GM18505 (cell line): ENCODE measurements around the gene HSF5.

ENCODE experiments used
- ATAC-seq: cut with Tn5 transposase; IDR thresholded peaks from one replicate; pipeline ENCODE4 v1.9.1; 2021; ENCODE audit not compliant: unreplicated experiment
- POLR2A ChIP-seq: IDR thresholded peaks from 4 replicates; pipeline ENCODE4 v1.6.1; 2011; ENCODE audit warnings: borderline replicate concordance; ENCODE audit not compliant: insufficient read depth, insufficient read length; ENCODE audit errors: extremely low read depth

Gene HSF5

DNA sequence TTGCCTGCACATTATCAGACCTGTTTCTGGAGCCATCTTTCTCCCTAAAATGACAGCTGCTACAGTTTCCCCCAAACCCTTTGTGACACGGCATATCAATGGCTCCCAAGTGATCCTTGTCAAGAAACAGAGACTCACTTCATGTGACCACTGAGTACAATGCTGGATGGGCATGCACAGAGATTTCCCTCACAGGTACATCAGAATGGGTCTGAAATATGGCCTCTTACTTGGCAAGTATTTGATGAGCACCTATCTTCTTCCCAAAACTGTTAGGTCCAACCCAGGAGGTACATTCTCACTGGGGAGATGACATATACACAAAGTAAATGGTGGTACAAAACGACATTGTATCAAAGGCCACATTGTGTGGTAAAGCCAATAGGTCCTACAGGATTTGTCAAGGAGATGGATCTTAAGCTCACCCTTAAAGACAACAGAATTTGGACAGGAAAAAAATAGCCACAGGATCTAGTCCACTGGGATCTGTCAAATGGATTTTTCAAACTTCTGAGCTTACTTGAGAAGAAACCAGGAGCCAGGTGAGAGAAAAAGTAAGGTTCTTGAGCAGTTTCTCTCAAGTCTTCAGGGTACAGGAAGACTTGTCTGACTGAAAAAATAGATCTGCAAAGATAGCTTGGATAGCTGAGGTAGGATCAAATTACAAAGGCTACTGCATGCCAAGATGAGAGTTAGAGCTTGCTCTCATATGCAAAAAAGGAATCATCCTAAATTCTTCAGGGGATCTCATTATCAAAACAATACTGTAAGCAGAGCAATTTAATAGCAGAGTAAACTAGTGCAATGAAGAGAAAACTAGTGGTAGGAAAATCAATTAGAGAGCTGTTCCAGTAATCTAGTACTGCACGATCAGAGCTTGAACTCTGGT, 99.7 kb downstream of the HSF5 start:
- no peak for TF ChIP-seq POLR2A

DNA sequence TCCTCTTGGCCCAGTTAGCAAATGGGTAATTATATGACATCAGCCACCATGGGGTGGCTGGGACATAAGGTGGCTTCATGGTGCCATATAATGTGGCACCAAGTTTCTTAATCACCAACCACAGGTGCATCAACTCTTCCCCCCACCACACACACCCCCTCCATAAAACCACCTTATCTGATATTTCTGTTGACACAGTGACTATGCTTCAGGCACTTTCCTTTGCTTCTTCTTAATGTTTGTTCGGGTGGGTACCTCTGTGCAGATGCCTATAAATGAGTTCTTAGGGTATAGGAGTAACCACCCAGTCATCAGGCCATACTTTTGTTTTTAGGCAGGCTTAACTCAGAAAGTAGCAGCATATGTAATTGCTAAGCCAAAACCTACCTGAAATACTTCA, 100.4 kb downstream of the HSF5 start:
- TF ChIP-seq POLR2A = no peak
- no peak for ATAC-seq

More for the DNA sequence above, 99.7 kb downstream of the HSF5 start:
- ATAC-seq = no peak

DNA sequence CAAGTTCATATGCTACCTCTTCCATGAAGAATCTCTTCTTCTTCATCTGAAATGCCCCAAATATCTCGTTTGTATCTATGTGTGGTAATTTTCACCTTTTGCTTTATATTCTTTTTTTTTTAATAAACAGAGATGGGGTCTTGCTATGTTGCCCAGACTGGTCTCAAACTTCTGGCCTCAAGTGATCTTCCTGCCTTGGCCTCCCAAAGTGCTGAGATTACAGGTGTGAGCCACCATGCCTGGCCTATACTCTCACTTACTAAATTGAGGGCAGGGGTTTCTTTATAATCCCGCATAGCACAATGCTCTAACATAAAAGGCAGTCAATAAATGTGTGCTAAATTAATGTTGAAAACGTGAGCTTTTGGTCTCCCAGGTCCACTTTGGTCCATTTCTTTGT, 101.5 kb downstream of the HSF5 start:
- TF ChIP-seq POLR2A = no peak
- ATAC-seq = no peak

DNA sequence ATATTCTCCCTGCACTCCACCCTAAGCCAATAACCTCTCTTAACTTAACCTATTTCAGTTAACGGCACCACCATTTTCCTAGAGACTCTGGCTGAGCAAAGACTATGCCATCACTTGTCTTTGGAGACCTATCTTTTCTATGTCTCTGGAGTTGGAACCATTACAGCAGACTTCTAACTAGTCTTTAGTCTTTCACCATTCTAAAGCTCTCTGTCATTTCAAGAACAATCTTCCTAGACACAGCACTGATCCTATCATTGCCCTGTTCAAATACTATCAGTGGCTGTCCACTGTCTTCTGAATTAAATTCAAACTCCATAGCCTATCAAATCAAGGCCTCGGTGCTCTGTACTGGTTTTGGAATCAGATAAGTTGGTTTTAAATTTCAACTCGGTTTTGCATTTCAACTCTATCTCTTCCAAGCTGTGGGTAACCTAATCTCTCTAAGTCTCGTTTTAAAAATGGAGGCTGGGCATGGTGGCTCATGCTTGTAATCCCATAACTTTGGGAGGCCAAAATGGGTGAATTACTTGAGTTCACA, 102.8 kb downstream of the HSF5 start:
- TF ChIP-seq POLR2A = no peak
- no peak for ATAC-seq

DNA sequence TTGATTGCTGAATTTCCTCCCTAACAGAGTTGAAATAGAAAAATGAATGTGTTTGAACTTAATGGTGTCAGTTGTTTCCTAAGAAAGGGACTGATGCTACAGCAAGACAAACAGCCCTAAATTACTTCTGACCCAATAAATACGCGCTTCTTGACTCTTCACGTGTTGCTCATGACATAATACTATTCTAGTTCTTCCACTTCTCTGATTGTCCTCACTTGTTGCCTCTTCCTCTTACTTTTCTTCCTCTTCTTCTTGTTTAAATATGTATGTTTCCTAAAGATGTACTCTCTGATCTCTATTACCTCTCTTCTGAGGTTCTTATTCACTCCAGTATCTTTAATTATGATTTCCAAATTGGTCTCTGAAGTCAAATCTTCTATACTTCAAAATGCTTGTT, 103.3 kb downstream of the HSF5 start:
- no peak for TF ChIP-seq POLR2A
- ATAC-seq = no peak

DNA sequence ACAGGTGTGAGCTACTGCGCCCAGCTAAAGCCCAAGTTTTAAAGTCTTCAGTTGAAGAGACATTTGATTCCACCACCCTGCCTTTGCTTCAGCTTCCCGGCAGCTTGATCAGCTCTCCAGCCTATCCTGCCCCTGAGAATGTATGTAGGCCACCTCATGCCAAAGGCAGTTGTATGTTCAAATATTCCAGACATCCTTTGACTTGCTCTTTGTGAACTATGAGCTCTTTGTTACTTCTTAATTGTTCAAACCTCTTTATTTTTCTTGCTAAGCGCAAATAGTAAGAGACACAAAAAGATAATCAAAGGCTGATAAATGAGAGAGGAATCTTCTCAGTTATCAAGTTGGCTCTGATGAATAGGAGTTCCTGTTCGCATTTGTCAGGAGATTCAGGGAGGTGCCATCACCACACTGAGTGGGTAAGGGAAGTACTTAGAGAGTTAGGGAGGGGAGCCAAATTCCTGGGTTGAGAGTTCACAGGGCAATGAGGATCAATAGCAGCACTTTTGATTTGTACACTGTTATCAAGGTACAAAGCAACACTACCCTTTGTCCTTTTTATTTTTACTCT, 104.2 kb downstream of the HSF5 start:
- ATAC-seq = no peak
- TF ChIP-seq POLR2A = no peak

DNA sequence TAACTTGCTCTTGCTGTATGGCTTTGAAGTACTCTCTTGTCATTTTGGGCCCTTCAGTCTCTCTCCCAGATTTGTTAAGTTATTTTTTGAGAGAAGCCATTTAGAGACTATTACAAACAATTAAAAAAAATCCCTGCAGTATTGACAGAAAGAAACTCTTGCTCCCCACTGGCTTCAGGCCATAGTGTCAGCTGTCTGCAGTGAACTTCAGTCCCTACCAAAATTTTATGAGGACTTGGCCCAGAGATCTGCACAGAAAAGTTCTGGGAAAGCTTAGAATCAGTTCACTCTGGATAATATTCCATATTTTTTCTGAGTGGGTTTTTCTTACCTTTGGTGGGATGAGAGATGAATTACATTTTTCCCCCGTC, 105.4 kb downstream of the HSF5 start:
- TF ChIP-seq POLR2A = no peak
- ATAC-seq = no peak

DNA sequence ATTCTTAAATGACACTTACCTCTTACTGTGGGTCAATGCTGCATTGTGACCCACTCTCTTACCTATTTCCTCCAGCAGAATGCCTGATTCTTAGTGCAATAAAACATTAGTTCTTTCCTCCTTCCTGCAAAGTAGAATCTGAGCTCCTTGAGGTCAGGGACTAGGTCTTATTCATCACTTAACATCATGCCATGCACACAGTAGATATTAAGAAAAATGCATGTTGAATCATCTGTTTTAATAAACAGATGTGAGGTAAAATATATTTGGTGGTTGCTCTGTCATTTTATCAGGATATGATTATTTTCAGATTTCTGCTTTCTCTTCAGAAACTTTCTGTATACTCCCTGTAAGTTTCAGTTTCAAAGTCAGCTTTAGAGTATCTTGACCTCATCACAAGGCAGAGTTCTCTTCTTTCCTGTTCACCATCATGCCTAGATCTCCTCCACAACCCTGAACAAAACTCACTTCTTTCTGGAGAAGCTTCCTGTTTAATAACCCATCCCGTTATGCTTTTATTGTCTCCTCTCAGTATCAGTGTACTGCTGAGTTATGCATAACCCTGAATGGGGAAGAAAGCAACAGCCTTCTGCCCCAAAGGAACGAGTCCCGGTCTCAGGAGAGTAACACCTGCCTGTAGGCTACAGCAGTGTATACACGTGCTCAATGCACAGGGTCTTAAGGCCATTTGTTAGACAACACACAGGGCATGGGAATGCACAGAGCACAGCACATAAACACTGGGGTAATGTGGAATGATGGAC, 105.9 kb downstream of the HSF5 start:
- no peak for ATAC-seq
- no peak for TF ChIP-seq POLR2A

DNA sequence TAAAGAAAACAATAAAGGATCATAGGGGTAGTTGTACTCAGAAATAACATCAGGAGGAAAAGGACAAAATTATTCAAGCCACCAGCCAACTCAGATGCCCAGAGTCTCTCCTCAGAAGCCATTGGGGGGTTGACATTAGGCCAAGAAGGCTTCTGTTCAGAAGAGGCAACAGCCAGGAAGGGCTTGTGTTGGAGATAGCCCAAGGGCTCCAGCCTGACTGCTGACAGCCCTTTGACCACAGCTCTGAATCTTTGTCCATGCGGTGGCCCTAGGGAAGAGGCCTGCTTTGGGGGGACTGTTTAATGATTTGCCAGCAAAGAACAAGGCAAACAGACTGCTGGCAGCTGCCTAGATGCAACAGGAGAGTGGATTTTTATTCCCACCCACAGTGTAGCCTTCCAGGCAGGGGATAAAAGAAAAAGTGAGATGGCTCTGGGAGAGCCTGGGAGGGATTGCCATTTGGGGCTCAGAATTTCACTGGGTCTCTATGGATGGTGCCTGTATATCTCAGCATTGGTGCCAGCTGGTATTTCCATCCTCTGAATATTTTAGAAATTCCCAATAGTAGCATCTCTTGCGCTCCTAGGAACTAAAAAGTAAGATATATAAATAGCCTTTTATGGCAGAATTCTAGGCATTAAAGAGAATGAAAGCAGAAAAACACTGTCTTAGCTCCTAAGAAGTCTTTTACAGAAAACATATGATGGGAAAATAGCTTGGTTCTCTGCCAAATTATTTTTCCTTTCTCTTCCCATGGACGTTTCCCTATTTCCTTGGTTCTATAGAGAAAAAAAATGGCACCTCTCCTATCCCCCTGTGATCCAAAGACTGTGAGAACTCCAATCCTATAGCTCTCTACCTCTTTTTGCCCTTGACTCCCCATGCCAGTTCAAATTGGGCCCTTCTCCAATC, 106.8 kb downstream of the HSF5 start:
- no peak for TF ChIP-seq POLR2A
- no peak for ATAC-seq

DNA sequence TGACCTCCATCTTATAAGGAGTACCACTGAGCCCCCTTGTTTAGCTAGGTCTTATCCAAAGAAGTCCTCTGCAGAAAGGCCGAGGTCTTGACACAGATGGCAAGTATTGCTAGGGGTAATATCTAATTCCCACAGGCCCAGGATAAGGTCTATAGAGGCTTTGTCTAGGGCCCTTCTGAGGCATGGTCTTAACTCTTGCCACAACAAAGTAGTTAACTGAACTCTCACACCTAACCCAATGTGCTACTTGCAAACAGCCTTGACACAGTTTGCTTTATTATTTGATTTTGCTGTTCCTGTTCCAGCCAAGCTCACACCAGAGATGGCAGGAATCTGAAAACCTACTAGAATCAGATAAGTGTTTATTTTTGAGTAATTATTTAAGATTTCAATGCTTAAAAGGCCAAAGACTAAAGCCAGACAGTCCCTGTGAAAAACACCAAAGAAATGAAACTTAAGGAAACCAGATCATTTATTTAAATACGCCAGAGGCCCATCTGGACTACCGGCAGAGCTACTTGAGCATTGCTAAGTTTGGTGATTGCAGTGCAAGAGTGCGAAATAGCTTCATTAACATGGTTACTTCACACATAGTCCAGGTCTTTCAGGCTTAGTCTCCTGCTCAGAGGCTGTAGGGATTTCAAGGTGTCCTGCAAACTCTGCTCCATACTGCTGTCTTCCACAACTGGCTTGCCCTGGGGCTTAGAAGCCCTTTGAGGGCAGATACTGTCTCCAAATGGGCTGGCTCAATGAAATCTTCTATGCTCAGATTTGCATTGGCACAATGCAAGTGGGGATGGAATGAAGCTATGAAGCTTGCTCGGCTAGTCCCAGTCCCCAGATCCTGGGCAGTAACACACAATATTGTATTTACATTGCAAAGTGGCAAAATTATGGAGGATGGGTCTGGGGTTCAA, 107.7 kb downstream of the HSF5 start:
- no peak for TF ChIP-seq POLR2A

DNA sequence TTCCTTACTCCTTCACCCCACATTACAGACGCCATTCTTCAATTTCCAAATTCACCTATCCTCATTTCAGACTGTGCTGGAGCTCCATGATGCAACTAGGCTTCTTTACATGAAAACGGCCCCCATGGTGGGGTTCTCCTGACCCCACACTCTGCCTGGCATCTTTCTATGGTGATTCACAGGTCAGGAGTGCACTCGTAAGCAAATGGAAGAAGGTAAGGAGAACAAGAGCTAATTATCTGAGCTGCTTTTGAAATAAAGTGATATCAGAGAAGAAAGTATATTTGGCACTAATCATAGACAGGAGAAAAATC, 108.7 kb downstream of the HSF5 start:
- no peak for TF ChIP-seq POLR2A

More for the DNA sequence above, 107.7 kb downstream of the HSF5 start:
- no peak for ATAC-seq

More for the DNA sequence above, 108.7 kb downstream of the HSF5 start:
- no peak for ATAC-seq
